Astrocyte of the cerebellum (primary cell): ENCODE data around the gene SRGAP2C.
"Not testable (repeated sequence)": the region's sequence is repeated elsewhere in the genome, so short reads cannot be mapped to it uniquely, and the experiment has no call there.

Experiments
- DNase-seq: peaks from one replicate; pipeline ENCODE4 v3.0.0-alpha.2; 2011; ENCODE audit warnings: low read depth
- H3K4me3 ChIP-seq: 2 replicates; pipeline ENCODE4 v1.5.1; 2011; ENCODE audit warnings: mild to moderate bottlenecking, low read depth, low read length, moderate library complexity
- in situ Hi-C: cut with HindIII; loops from 2 replicates; pipeline ENCODE4 v1.10.0; 2017; ENCODE audit warnings: low sequenced_read_pairs

Gene SRGAP2C

GRCh38 chr1:121210778-121211177, 26.0 kb downstream of the SRGAP2C start:
- not testable (repeated sequence) for H3K4me3 ChIP-seq

GRCh38 chr1:121213491-121213890, 28.7 kb downstream of the SRGAP2C start:
- in situ Hi-C loops, H3K4me3 ChIP-seq, DNase-seq: not testable (repeated sequence)

More at GRCh38 chr1:121210778-121211177, 26.0 kb downstream of the SRGAP2C start:
- DNase-seq, in situ Hi-C loops: not testable (repeated sequence)

DNA sequence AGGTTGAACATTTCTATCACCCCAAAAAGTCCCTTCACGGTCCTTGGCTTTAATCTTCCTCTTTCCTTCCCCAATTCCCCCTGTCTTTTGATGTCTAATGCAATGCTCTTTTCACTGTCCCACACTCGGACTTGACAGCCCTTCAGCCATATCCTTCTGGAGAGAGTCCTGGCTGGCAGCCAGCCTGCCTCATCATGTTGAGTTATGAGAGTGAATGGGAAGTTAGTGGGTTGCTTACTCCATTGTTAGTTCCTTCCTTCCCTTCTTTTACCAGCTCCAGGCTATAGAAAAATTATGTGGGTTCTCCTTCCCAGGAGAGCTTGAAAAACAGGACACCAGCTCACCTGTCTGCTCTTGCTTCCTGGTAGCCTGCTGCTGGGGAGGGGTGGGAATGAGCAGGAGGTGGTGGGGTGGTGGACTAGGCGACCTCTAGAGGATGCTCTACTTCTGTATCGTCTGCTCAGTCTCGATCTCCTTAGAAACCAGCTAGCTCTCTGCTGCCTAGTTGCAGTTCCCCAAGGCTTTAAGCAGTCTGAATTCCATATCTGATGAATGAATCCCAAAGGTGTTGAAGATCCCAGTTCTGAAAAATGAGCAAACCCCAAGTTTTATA, 29.9 kb downstream of the SRGAP2C start:
- DNase-seq, in situ Hi-C loops, H3K4me3 ChIP-seq: not testable (repeated sequence)

- DNase-seq, in situ Hi-C loops: not testable (repeated sequence)
Measured at GRCh38 chr1:121215699-121216417, 31.1 kb downstream of the SRGAP2C start.

GRCh38 chr1:121216676-121217075, 31.9 kb downstream of the SRGAP2C start:
- in situ Hi-C loops, H3K4me3 ChIP-seq, DNase-seq: not testable (repeated sequence)

More at GRCh38 chr1:121215699-121216417, 31.1 kb downstream of the SRGAP2C start:
- not testable (repeated sequence) for H3K4me3 ChIP-seq

GRCh38 chr1:121221770-121222169, 37.0 kb downstream of the SRGAP2C start:
- in situ Hi-C loops, H3K4me3 ChIP-seq, DNase-seq: not testable (repeated sequence)

GRCh38 chr1:121224714-121225113, 39.9 kb downstream of the SRGAP2C start:
- in situ Hi-C loops, DNase-seq, H3K4me3 ChIP-seq: not testable (repeated sequence)

DNA sequence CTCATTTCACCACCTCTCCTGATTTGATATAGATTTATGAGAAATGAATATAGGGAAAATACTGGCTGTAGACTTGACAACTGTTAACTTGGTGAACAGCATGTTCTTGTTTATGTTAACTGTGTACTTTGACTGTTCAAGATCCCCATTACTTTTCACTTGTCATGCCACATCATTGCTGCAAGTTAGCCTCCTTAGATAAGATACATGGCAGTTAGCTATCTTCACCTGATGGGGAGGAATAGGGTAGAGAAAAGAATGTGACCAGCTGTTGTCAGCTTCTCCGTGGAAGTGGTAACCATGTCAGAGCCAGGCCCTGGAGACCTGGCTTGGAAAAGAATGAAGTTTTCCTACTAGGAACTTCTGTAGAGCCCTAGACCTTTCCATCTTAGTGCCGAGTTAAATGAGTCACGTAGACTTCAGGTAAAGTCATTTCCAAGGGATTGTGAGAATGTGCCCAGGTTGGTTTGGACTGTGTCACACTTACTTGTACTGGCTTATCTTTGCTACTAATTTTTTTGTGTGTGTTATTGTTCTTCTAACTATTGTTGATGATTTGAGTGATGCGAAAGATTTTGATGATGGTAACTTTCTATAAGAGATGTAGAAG, 41.6 kb downstream of the SRGAP2C start:
- H3K4me3 ChIP-seq, DNase-seq, in situ Hi-C loops: not testable (repeated sequence)

DNA sequence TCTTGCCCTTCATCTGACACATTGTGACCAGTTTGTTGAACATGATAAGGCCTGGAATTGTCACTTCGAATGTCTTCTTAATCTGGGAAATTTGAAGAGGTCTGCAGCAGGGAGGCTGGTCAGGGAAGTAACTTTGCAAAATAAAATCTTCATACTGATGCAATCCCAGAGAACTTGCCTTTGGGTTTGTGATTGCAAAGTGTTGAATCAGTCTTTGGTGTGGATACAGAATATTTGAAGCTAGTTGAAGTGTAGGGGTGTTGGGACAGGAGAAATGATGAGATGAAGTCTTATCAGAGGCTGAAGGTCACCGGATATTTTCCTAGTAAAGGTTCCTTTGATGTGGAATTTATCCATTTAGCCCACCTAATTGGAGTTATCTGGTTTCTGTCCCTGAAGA, 42.1 kb downstream of the SRGAP2C start:
- H3K4me3 ChIP-seq, DNase-seq, in situ Hi-C loops: not testable (repeated sequence)

DNA sequence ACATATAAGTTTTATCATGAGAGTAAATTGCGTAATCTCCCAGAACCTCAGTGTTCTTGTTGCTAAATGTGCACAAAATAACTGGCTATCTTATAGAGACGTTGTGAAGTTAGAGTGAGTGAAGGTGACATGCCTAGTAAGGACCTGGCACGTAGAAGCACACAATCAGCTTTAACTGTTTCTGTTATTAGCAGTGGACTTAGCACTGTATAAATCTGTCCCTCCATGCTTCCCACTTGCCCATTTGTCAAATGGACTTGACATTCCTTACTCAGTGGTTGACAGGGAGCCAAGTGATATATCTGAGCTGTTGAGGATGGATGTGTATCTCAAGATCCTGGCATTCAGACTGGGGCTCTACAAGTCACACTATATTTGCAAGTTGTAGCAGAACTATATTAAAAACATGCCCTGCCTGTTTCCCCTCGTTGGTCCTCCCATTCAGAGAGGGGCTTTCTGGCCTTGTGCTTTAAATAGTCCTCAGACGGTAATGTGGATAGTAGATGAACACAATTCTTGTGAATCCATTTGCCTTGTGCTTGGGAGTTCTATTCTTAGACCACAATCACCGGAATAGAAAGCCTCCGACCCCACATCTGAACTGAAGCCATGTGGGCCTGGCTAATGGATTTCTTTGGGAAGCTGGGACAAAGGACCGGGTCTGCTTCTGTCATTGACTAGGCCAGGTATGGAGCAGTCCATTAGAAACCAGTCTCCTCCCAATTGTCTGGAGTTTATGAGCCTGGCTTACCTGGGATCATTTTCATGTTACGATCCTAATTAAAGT, 43.0 kb downstream of the SRGAP2C start:
- DNase-seq, H3K4me3 ChIP-seq, in situ Hi-C loops: not testable (repeated sequence)

GRCh38 chr1:121230636-121231035, 45.9 kb downstream of the SRGAP2C start:
- DNase-seq, in situ Hi-C loops, H3K4me3 ChIP-seq: not testable (repeated sequence)

GRCh38 chr1:121232445-121233125, 47.8 kb downstream of the SRGAP2C start:
- DNase-seq, in situ Hi-C loops, H3K4me3 ChIP-seq: not testable (repeated sequence)

DNA sequence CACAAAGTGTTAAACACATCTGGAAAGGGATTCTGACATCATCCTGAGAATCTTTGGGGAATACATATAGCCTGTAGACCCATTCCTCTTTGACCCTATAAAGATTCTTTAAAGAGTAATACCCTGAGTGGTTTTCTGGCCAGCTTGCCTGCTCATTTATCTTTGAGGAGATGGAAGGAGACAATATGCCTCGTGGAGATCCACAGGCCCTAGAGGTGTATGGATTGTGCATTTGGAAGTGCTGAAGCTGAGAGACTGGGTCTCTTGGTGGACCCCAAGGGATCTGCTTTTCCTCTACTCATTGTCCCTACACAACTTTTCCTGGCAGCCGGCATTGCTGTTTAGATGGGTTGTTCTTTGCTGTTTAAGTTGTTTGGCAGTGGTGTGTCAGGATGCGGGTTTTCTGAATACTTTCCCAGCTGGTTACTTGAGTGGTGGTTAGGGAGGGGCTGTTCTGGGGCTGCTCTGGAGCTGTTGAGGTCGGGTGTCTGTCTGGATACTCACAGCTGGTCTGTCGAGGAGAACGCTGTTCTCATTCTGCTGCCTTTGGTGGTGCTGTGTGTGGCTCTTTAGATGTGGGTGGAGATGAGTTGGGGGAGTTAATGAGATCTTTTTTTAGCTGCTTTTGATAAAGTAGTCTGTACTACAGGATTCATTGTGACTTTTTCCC, 49.5 kb downstream of the SRGAP2C start:
- DNase-seq, H3K4me3 ChIP-seq, in situ Hi-C loops: not testable (repeated sequence)

GRCh38 chr1:121238384-121238783, 53.6 kb downstream of the SRGAP2C start:
- DNase-seq, in situ Hi-C loops, H3K4me3 ChIP-seq: not testable (repeated sequence)

DNA sequence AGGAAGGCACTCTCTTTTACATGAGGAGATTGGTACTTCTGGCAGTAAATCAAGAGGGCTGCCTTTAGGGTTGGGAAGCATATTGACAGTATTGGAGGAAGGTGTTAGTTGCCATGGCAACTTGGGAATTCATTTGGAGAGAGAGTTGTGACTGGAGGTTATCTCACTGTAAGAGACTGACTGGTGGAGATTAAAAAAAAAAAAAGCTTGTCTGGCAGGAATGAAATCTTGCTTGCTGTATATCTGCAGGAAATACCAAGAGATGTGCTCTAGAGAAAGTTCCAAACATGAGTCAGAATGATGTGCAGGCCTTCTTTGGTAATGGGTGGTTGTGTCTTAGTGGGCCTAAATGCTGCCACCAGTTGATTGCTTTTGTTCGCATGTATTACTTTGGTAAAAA, 59.1 kb downstream of the SRGAP2C start:
- in situ Hi-C loops, DNase-seq, H3K4me3 ChIP-seq: not testable (repeated sequence)

DNA sequence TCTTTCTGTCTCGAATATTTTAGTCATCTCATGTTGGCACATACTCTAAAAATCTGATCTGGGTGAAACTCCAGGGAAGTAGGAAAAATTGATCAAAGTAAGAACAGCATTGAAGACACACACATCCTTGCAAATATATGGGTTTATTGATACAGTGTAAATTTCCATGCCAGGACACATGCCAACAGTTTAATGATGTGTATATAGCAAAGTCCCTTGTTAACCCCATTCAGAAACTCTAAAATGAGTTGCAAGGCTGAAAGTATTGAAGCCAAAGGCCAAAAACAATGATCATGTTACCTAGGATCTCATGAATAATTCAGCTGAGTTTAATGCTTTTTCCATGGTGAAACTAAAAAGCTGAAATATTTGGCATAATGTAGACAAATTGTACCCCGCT, 61.6 kb downstream of the SRGAP2C start:
- in situ Hi-C loops, DNase-seq, H3K4me3 ChIP-seq: not testable (repeated sequence)
